NAMALWA (cell line): ENCODE data around the gene CDK16.
A peak's percentile ranks its signal among the peaks of the same experiment; 100 is the strongest.

ENCODE experiments used
- DNase-seq: peaks from one replicate; pipeline ENCODE4 v3.0.0-alpha.2; 2015; ENCODE audit warnings: low spot score

CDK16 gene

DNA sequence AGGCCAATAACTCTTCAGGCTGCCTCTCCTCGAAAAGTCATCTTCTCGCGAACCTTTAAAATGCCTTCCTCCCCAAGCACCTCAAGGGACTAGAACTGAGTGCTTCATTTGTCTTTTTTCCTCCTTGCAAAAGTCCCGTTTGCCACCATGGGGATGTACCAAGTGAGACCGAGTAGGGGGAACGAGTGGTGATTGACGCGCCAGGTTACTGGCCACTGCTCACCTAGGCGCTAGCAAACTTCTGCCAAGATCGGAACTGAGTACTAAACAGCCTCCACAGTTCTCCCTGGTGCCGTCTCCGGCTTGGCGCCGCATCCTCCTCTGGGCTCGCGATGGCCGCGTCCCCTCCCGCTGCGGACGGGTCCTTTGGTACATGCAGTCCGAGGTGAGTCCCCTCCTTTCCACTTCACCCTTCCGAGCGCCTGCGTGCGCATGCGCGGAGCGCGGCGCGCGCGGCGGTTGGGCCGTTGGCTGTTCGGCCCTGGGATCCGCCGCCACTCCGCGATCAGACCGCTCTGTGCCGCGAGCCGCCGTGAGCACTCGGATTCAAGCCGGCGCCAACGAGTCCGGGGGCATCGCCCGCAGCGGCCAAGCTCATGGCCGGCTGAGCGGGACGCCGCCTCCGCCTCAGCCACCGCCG, at the start of gene CDK16:
CDK16 (plus strand) TSS at position 402 of the 640 bp plus-strand sequence. CDS start 4,877 bp downstream, outside the sequence.
- DNase-seq = peak; percentile 83

DNA sequence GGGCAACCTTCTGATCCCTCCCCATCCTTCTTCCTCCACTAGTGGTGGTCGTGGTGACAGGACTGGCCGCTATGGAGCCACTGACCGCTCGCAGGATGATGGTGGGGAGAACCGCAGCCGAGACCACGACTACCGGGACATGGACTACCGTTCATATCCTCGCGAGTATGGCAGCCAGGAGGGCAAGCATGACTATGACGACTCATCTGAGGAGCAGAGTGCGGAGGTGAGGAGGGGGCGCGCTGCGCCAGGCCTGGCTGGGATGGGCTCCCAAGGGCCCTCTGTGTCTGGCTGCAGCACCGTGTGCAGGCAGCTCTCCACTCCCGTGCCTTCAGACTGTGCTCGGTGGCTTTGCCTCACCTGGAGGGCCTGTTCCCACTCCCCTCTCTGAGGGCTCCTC, 49.2 kb upstream of the CDK16 start:
- no peak for DNase-seq

DNA sequence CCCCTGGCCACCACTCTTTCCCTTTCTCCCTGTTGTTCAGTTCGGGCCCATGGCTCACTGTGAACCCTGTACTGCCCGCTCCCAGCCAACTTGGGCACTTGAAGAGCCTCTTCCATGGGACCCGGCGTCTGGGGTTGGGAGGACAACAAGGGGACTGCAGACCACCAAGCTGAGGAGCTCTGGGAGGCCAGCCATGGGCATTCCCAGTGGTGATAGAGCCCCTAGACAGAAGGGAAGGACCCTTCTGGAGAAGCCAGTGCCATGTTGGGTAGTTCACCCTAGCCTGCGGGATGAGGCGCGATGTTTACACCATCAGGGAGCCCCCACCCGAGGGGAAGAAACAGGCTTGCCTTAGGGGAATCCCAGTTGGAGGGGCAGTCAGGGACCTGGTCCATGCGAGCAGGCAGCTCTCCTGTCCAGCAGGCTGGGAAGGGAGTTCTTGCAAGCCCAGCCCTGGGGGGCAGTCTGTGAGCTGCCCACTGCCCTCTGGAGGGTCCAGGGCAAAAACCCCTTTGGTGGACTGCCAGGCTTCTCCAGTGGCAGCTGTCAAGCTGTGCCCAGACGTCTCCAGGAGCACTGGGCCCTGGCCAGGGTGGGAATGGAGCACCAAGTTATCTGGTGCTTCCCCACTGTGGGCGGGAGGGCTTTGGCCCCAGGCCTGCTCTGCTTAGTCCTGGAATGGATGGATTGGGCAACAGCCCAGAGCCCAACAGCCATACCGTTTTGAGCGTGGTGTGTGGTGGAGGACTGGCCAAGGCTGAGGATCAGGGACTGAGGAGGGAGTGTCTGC, 48.6 kb upstream of the CDK16 start:
- no peak for DNase-seq

DNA sequence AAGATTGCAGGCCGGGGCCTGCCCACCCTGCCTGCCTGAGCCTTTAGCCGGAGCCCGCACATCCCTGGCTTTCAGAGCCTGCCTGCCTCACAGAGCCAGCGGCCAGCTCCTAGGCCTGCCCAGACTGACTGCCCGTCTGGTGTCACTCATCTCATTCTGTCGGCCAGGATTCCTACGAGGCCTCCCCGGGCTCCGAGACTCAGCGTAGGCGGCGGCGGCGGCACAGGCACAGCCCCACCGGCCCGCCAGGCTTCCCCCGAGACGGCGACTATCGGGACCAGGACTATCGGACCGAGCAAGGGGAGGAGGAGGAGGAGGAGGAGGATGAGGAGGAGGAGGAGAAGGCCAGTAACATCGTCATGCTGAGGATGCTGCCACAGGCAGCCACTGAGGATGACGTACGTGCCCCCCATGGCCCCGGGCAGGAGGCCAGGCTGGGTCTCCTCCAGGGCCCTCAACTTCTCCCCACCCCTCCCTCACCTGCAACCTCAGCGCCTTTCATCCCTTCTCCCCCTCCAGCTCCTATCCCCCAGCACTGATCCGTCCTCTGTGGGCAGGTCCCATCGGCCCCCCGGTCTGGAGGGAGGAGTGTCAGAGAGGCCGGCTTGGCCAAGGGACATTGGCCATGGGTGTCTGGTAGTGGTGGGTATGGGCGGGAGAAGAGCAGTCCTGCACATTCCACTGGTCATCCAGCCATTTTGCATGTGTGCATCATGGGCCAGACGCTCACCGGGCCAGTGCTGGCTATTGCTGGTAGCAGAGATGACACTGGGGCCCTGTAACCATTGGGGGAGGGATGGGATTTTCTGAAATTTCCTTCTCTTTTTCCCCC, 47.4 kb upstream of the CDK16 start:
- no peak for DNase-seq

DNA sequence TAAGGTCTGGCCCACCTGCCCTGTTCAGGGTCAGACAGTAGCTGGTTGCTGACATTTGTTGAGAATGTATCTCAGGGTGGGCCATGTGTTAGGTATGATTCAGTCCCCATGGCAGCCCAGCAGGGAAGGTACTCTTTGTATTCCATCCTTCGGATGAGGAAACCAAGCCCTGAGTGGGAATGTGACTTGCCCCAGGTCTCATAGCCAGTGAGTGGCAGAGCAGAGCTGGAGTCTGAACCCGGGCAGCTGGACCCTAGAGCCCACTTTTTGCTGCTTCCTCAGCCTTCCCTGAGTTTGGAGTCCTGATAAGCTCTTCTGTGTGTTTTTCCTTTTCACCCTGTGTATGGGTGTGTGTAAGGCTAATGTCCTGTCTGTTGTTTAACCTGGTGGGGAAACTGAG, 46.5 kb upstream of the CDK16 start:
- no peak for DNase-seq

DNA sequence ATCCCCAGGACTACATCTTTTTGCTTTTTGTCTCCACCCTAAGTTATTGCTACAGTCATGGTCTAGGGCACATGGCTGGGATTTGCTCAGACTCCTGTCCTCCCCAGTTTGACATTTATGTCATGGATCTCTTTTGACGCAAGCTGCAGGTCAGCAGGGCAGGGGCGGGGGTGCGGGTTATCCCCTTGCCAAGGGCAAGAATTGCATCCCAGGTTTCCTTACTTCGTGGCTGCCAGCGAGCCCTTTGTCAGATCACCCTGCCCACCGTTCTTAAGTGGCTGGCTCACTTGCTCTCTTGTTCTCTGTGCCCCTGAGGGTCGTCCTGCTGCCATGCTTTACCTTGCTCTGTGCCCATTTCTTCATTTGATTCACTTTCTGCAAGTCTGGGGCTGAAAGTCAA, 45.9 kb upstream of the CDK16 start:
- no peak for DNase-seq

DNA sequence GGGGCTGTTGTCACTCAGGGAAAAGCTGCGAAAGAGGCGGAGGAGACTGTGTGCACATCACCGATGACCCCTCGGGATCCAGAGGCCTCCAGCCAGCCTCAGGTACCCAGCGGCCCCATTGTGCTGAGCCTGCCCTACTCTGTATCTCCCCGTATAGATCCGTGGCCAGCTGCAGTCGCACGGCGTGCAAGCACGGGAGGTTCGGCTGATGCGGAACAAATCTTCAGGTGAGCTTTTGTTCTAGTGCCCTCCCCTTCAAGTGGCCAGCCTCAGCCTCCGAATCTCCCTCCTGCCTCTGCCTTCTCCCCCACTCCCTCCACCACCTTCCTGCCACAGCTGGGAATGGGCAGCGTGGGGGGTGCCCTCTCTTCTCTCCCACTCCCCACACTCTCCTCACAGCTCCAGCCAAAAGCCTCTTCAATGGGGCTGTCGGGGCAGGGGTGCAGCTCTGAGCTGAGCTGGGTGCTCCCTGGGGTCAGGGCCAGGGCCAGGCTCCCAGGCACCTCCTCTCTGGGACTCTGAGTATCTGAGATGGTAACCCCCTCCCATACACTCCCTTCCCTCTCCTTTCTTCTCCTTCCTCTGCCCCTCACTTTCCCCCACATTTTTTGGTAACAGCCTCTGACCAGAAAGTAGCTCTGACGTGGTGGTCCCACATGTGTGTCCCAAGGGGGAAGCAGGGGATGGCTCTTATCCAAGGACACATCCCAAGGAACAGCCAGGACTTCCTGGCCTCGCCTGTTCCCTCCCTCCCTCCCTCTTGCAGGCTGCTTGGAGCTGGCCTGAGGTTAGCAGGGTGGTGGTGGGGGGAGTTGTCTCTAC, 45.3 kb upstream of the CDK16 start:
- no peak for DNase-seq

DNA sequence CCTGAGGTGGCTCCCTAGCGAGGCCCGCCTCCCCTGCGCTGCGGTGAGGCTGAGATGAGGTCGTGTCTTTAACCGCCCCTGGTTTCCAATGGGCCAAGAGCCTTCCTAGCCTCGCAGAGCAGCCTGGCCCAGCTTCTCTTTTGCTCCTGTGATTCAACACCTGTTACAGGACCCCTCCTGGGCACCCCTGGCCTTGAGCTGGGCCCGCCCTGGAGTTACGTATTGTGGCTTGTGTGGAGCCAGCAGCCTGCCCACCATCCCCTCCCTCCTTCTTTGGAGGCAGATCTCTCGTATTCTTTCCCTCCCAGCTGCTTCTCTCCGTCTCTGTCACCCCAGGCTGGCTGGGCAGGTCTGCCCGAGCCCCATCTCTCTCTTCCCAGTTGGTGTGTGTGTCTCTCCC, 44.1 kb upstream of the CDK16 start:
- no peak for DNase-seq

DNA sequence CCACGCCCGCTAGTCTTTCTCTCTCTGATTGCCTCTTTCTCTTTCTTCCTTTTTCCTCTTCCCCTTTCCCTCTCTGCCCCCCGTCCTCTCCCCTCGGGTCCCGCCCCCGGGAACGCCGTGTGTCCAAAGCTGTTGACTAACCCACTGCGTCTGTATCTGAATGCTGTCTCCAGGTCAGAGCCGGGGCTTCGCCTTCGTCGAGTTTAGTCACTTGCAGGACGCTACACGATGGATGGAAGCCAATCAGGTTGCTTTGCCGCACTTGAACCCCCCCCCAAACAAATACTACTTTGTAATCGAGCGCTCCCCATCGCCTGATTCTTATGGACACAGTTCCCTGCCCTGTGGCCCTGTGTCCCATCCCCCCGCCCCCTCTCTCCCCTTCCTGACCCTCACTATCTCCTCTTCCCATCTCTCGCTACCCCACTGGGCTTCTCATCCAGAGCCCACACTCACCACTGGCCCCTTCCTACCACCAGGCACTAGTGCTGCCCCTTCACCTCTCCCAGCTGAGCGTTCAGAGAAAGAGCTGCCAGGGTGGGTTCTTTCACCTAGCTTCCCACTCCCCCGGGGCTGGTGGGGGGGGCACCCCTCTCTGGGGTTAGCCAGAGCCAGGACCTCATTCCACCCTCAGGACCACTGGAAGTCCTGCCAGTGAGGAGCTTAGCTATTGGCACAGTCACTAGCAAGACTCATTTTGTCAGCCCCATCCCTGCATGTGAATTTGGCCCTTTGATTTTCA, 43.5 kb upstream of the CDK16 start:
- no peak for DNase-seq

DNA sequence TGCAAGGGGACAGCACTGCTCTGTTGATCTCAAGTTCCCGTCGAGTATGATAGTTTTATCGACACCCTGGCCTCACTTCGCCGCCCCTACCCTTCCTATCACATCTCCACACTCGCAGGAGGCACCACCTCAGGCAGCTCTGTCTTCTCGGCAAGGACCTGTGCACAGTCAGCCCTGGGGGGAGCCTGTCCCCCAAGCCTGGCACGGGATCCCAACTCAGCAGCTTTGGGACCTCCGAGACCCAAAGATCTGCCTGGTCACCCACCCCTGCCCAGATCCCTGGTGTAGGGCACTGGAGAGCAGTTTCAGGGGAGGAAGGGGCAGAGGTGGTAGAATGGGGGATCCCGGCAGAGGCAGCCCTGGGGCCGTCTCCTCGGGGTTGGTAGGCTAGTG, 42.9 kb upstream of the CDK16 start:
- no peak for DNase-seq

DNA sequence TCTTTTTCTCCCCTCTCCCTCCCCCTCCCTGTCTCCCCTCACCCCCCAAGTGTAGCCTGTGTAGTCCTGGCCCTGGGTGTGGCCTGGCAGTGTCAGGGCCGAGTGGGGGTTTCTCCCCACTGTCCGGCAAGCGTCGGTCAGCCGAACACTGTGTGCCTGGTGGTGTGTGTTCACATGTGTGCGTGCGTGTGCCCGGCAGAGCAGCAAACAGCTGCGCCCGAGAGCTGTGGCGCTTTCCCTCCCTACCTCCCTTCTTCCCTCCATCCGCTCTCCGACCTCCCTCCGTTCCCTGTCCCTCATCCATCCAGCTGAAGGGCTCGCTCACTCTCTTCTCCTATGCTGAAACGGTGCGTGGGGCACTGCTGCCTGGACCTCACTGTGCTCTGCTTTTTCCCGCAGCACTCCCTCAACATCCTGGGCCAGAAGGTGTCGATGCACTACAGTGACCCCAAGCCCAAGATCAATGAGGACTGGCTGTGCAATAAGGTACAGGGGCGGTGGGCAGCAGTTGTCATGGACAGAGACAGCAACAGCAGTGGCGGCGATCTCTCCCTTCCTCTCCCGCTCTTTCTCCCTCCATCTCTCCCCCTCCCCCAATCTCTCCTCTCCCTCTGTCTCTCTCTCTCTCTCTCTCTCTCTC, 42.3 kb upstream of the CDK16 start:
- no peak for DNase-seq

DNA sequence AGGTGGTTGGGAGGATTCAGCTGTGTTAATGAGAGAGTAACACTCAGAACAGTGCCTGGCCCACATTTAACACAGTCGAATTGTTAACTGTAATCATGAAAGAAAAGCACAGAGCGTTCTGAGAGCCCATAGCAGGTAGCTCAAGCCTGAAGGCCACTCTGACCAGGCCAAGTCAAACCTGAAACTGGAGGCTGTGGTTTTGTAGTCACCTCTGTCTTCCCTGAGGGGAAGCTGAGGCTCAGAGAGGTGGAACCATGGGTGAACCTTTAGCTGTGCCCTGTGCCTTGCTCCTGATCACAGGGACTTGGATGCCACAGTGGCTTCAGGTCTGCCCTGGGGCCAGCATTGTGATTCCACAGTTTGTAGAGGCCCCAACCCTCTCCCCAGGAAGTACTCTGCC, 41.4 kb upstream of the CDK16 start:
- no peak for DNase-seq

DNA sequence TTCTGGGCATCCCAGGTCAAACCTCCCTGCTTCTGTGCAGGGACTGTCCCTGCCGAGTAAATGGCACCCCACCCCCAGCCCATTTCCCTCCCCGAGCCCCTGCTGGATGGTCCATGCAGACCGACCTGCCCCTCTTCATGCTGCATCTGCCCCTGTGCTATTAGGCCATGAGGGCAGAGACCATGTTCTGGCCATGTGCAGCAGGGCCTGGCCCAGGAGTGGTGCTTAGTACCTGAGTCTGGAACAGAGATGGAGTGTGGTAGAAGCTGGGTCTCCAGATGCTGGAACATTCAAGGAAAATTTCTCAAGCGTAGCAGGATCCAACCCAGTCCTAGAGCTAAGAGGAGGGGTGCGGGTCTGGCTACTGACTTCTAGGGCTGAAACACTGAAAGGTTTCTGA, 40.1 kb upstream of the CDK16 start:
- DNase-seq = no peak

DNA sequence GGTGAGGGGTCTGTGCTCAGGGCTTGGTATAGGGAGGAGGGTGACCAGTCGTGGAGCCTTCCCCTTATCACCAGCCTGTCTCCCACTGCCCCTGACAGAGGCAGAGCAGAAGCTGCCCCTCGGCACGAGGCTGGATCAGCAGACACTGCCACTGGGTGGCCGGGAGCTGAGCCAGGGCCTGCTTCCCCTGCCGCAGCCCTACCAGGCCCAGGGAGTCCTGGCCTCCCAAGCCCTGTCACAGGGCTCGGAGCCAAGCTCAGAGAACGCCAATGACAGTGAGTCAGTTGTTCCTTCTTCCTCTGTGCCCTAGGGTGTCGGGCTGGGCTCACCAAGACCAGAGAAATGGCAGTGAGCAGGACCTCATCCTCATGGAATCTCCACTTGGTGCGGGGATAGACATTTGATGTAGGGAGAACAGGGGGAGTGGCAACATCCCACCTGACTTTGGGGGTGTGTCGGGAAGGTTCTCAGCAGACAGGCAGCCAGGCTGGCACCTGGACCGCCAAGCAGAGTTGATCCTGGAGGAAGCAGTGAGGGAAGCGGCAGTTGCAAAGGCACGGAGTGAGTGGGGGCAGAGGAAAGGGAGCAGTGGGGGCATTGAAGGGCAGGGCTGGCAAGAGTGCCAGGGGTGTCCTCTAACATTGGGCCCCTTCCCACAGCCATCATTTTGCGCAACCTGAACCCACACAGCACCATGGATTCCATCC, 39.1 kb upstream of the CDK16 start:
- DNase-seq = no peak

DNA sequence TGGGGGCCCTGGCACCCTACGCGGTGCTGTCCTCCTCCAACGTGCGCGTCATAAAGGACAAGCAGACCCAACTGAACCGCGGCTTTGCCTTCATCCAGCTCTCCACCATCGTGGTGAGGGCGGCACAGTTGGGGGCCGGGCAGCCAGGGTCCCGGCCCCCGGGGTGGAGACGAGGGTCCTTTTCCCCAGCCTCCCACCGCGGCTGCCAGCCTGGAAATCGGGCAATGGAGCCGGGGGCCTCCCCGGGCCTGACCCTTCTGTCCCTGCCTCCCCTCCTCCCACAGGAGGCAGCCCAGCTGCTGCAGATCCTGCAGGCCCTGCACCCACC, 38.6 kb upstream of the CDK16 start:
- DNase-seq = no peak

DNA sequence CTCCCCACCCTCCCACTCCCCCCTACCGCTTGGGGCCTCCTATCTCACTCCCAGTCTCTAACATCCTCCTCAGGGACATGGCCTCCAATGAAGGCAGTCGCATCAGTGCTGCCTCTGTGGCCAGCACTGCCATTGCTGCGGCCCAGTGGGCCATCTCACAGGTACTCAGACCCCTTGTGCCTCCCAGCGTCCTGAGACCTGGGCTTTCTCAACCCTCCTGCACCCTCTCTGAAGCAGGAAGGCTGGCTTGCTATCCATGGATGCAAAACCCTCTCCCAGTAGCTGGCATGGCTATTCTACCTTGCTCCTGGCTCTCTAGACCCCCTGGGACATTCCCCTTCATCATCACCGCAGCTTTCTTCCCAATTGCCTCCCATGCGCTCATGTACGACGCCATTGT, 38.1 kb upstream of the CDK16 start:
- no peak for DNase-seq

DNA sequence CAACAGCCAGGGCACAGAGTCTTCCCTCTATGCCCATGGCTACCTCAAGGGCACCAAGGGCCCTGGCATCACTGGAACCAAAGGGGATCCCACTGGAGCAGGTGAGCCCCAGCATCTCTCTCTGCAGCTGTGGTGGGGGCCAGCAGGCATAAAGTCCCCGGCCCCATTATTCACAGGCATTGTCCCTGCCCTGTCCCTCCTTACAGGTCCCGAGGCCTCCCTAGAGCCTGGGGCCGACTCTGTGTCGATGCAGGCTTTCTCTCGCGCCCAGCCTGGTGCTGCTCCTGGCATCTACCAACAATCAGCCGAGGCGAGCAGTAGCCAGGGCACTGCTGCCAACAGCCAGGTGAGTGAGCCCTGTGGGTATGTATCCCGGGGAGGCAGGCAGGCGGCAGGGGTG, 37.2 kb upstream of the CDK16 start:
- no peak for DNase-seq

DNA sequence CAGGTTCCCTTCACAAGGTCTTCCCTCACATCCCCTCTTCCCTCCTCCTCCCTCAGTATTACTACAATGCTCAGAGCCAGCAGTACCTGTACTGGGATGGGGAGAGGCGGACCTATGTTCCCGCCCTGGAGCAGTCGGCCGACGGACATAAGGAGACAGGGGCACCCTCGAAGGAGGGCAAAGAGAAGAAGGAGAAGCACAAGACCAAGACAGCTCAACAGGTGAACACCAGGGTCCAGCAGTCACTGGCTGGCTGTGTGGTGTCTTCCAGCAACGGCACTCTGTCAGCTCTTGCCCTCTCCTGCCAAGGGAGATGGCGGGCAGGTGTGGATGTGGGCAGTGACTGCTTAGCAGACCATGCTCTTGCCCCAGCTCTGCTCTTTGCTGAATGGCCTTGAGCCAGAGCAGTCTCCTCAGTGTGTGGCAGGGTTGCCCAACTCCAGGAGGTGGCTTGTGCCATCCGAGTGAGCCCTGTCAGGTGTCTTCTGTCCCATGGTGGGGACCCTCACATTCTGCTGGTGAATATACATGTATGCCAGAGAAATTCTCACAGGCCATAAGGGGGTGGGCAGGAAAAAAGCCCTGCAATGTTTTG, 36.3 kb upstream of the CDK16 start:
- no peak for DNase-seq

DNA sequence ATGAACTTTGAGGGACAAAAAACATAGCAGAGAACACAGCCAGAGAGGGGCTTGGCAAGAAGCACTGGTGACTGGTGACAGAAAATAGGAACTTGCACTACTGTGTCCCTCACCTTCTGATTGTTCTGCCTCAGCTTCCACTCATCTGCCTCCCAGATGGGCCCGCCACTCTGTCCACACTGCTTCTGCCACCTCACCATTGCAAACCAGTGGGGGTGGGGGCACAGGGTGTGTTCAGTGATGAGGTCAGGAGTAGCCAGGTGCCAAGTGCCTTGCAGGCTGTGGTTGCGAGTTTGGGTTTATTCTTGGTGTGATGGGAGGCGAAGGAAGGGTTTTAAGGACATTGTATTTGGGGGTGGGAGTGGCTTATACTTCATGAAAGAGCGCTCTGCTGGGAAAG, 34.0 kb upstream of the CDK16 start:
- no peak for DNase-seq

DNA sequence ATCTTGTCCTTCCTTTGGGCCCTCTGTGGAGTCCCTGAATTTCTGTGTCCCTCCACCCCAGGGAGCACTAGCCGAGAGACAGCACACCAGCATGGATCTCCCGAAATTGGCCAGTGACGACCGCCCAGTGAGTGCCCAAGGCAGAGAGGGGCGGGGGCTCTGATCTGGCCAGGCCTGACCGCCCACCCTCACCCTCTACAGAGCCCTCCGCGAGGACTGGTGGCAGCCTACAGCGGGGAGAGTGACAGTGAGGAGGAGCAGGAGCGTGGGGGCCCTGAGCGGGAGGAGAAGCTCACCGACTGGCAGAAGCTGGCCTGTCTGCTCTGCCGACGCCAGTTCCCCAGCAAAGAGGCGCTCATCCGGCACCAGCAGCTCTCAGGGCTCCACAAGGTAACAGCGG, 33.2 kb upstream of the CDK16 start:
- DNase-seq = no peak
